ENCODE measurements around the gene MCM6. TPM values are rescaled to one million over a fixed set of nuclear protein-coding genes. Genes with fewer than 3 reads are reported as not detected.

MCM6 gene
- total and polyA plus RNA-seq, 2 experiments from 2014 or later = 16.4 to 21.4 TPM

DNA sequence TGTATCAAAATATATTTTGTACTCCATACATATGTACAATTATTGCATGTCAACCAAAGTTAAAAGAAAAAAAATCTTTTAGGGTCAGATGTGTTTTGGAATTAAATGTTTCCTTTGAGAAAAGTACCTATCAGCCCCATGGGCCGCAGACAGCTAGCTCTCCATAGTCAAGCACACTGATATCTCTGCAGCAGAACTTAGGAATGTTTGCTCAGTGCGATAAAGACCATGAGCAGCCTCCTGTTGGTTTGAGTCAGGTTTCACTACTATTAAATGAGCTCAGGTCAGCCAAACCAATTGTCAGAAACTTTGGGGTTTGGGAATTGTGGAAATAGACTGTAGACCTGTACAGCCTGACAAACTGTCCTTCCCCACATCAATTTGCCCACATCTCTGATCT, 73.0 kb downstream of the MCM6 start:
- H3K4me2 ChIP-seq (ENCODE audit: unreplicated experiment) = no peak overlapping the region
- in situ Hi-C loops (cut with MboI) = no loop called here
- H3K36me3 ChIP-seq (ENCODE audit: low read depth) = no peaks in the 10 kb centered on the region
- H2AFZ ChIP-seq = no peak overlapping the region
- no peaks in the 10 kb centered on the region for H3F3A ChIP-seq (ENCODE audit: insufficient read depth)
- no peak overlapping the region for H3K4me3 ChIP-seq
- H3K9me3 ChIP-seq (ENCODE audit: low read depth) = no peaks in the 10 kb centered on the region
- H3K27ac ChIP-seq = no peak overlapping the region
- DNase-seq = no peak
- H3K27me3 ChIP-seq (replicated peaks; ENCODE audit: insufficient read depth) = no peaks in the 10 kb centered on the region
- no peaks in the 10 kb centered on the region for H4K20me1 ChIP-seq (ENCODE audit: insufficient read depth)
- no peaks in the 10 kb centered on the region for H3K79me2 ChIP-seq (ENCODE audit: insufficient read depth)
- no peaks in the 10 kb centered on the region for H3K9me2 ChIP-seq (ENCODE audit: insufficient read depth)
- 83 to 86% methylated on average over 2 of the region's 2 CpGs for WGBS, 2 experiments (ENCODE audit: low coverage in 1 of 2, low lambda C conversion rate in 2 of 2, missing lambda C conversion rate in 2 of 2)
- no peaks in the 10 kb centered on the region for H3K4me1 ChIP-seq (ENCODE audit: insufficient read depth)
- TF ChIP-seq EZH2phosphoT487 (IDR thresholded peaks at IDR 0.05; ENCODE audit: insufficient read depth, low read depth) (no peak), EZH2 (IDR thresholded peaks at IDR 0.05; ENCODE audit: insufficient read depth, poor library complexity, severe bottlenecking) (no peak)
- no peak overlapping the region for H3K9ac ChIP-seq

DNA sequence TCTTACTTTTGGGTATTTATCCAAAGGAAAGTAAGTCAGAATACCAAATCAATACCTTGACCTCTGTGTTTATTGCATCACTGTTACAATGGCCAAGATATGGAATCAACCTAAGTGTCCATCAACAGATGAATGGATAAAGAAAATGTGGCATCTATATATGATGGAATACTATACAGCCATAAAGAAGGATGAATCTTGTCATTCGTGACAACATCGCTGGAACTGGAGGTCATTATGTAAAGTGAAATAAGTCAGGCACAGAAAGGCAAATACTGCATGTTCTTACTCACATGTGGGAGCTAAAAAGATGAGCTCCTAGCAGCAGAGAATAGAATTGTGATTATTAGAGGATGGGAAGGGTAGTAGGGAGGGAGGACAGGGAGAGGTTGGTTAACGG, 73.9 kb downstream of the MCM6 start:
- in situ Hi-C loops (cut with MboI) = no loop called here
- no peaks in the 10 kb centered on the region for H3F3A ChIP-seq (ENCODE audit: insufficient read depth)
- H3K9ac ChIP-seq = no peak overlapping the region
- no peaks in the 10 kb centered on the region for H3K79me2 ChIP-seq (ENCODE audit: insufficient read depth)
- no peaks in the 10 kb centered on the region for H3K27me3 ChIP-seq (replicated peaks; ENCODE audit: insufficient read depth)
- WGBS, 2 experiments (ENCODE audit: low coverage in 1 of 2, low lambda C conversion rate in 2 of 2, missing lambda C conversion rate in 2 of 2) = 63 to 65% methylated on average over 3 of the region's 3 CpGs
- H3K27ac ChIP-seq = no peak overlapping the region
- TF ChIP-seq EZH2 (IDR thresholded peaks at IDR 0.05; ENCODE audit: insufficient read depth, poor library complexity, severe bottlenecking) (no peak), EZH2phosphoT487 (IDR thresholded peaks at IDR 0.05; ENCODE audit: insufficient read depth, low read depth) (no peak)
- H3K9me2 ChIP-seq (ENCODE audit: insufficient read depth) = no peaks in the 10 kb centered on the region
- H3K4me1 ChIP-seq (ENCODE audit: insufficient read depth) = no peaks in the 10 kb centered on the region
- H3K9me3 ChIP-seq (ENCODE audit: low read depth) = no peaks in the 10 kb centered on the region
- H3K4me3 ChIP-seq = no peak overlapping the region
- no peaks in the 10 kb centered on the region for H3K36me3 ChIP-seq (ENCODE audit: low read depth)
- no peaks in the 10 kb centered on the region for H4K20me1 ChIP-seq (ENCODE audit: insufficient read depth)
- H3K4me2 ChIP-seq (ENCODE audit: unreplicated experiment) = no peak overlapping the region
- H2AFZ ChIP-seq = no peak overlapping the region
- DNase-seq = no peak

DNA sequence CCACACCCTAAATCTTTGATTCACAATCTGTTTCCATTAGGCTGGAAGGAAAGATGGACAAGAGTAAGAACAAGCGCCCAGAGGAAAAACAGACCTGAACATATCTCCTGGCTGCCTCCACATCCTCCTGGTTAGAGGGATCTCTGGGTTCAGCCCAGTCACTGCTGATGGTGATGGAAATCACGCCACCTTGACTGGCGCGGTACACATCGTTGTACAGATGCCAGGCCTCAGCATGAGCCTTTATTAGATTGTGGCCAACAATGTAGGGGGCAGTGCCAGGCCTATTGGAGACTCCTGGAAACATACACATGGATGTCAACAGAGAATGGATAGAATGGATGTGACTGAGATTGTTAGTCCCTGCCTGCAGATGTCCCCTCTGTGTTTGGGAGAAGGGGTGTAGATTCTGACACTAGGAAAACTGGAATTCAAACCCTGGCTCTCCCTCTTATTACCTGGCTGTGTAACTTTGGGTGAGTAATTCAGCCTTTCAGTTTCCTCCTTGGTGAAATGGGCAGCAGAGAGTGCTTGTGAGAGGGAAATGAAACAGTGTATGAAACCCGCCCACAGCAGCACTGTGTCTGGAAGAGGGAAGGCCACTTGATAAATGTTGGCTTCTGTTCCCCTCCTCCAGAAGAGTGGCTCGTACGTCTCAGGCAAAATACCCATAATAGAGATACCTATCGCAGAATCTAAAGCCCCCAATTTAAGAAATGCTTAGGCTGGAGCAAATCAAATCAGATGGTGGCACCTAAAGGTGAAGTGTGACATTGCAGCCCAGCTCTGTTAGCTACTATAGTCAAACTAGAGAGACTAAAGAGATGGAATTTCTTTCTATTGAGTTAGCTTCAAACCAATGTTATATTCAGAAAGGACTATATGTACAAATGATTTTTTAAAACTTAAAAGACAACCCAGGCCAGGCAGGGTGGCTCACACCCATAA, 75.5 kb downstream of the MCM6 start:
- Histone ChIP-seq H3K4me3 (no peak overlapping the region), H3F3A (ENCODE audit: insufficient read depth) (no peaks in the 10 kb centered on the region), H2AFZ (no peak overlapping the region), H3K9me3 (ENCODE audit: low read depth) (no peaks in the 10 kb centered on the region), H3K4me2 (ENCODE audit: unreplicated experiment) (no peak overlapping the region), H3K36me3 (ENCODE audit: low read depth) (no peaks in the 10 kb centered on the region), H4K20me1 (ENCODE audit: insufficient read depth) (no peaks in the 10 kb centered on the region), H3K4me1 (ENCODE audit: insufficient read depth) (no peaks in the 10 kb centered on the region), H3K79me2 (ENCODE audit: insufficient read depth) (no peaks in the 10 kb centered on the region), H3K27ac (no peak overlapping the region), H3K27me3 (replicated peaks; ENCODE audit: insufficient read depth) (no peaks in the 10 kb centered on the region), H3K9me2 (ENCODE audit: insufficient read depth) (no peaks in the 10 kb centered on the region), H3K9ac (no peak overlapping the region)
- in situ Hi-C loops (cut with MboI) = no loop called here
- WGBS, 2 experiments (ENCODE audit: low coverage in 1 of 2, low lambda C conversion rate in 2 of 2, missing lambda C conversion rate in 2 of 2) = 69 to 74% methylated on average over 9 of the region's 9 CpGs
- DNase-seq = no peak
- no peak for TF ChIP-seq EZH2phosphoT487 (IDR thresholded peaks at IDR 0.05; ENCODE audit: insufficient read depth, low read depth)
- no peak for TF ChIP-seq EZH2 (IDR thresholded peaks at IDR 0.05; ENCODE audit: insufficient read depth, poor library complexity, severe bottlenecking)

DNA sequence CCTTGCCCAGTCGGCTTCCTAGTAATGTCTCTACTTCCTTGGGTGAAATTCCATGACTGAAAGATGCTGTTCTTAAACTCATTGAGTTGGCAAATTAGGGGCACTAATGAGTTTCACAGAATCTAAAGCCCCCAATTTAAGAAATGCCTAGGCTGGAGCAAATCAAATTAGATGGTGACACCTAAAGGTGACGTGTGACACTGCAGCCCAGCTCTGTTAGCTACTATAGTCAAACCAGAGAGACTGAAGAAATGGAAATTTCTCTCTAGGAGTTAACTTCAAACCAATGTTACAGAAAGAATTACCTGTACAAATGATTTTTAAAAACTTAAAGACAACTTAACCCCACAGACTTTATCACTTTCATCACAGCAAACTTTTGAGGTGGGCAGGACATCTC, 76.5 kb downstream of the MCM6 start:
- TF ChIP-seq EZH2 (IDR thresholded peaks at IDR 0.05; ENCODE audit: insufficient read depth, poor library complexity, severe bottlenecking) (no peak), EZH2phosphoT487 (IDR thresholded peaks at IDR 0.05; ENCODE audit: insufficient read depth, low read depth) (no peak)
- in situ Hi-C loops (cut with MboI) = no loop called here
- no peaks in the 10 kb centered on the region for H3K79me2 ChIP-seq (ENCODE audit: insufficient read depth)

More for the DNA sequence above, 76.5 kb downstream of the MCM6 start:
- no peak for DNase-seq
- no peak overlapping the region for H3K27ac ChIP-seq
- no peaks in the 10 kb centered on the region for H3K9me3 ChIP-seq (ENCODE audit: low read depth)
- no peak overlapping the region for H3K4me2 ChIP-seq (ENCODE audit: unreplicated experiment)
- no peaks in the 10 kb centered on the region for H4K20me1 ChIP-seq (ENCODE audit: insufficient read depth)
- no peak overlapping the region for H3K4me3 ChIP-seq
- no peaks in the 10 kb centered on the region for H3K36me3 ChIP-seq (ENCODE audit: low read depth)
- no peaks in the 10 kb centered on the region for H3K27me3 ChIP-seq (replicated peaks; ENCODE audit: insufficient read depth)
- H3K4me1 ChIP-seq (ENCODE audit: insufficient read depth) = no peaks in the 10 kb centered on the region
- no peak overlapping the region for H3K9ac ChIP-seq
- H3K9me2 ChIP-seq (ENCODE audit: insufficient read depth) = no peaks in the 10 kb centered on the region
- no peak overlapping the region for H2AFZ ChIP-seq
- no peaks in the 10 kb centered on the region for H3F3A ChIP-seq (ENCODE audit: insufficient read depth)
- 4 to 8% methylated on average over 2 of the region's 2 CpGs for WGBS, 2 experiments (ENCODE audit: low coverage in 1 of 2, low lambda C conversion rate in 2 of 2, missing lambda C conversion rate in 2 of 2)
